Colonic mucosa (tissue), 4 donors: ENCODE data around the gene GPANK1. TPM values are rescaled to one million over a fixed set of nuclear protein-coding genes. Genes with fewer than 3 reads are reported as not detected.

Experiments used
- DNase-seq: peaks from one replicate; pipeline ENCODE4 v3.0.0-alpha.2; 2020
- H3K27ac ChIP-seq: fragments of 200-600 bp; one replicate; pipeline ENCODE4 v1.8.0; 2021
- H3K27me3 ChIP-seq: fragments of 200-600 bp; one replicate; pipeline ENCODE4 v1.8.0; 2021
- H3K36me3 ChIP-seq: fragments of 200-600 bp; one replicate; pipeline ENCODE4 v1.8.0; 2021
- H3K4me1 ChIP-seq: fragments of 200-600 bp; one replicate; pipeline ENCODE4 v1.8.0; 2021; ENCODE audit warnings: mild to moderate bottlenecking
- H3K4me3 ChIP-seq: fragments of 200-600 bp; one replicate; pipeline ENCODE4 v1.8.0; 2021
- H3K9ac ChIP-seq, 2 donors: one replicate each; pipeline ENCODE4 v1.7.0; 2013; ENCODE audit warnings: control low read depth in 2 of 2, low read depth in 2 of 2, low read length in 2 of 2
- H3K9me3 ChIP-seq: fragments of 200-600 bp; one replicate; pipeline ENCODE4 v1.8.0; 2021
- CTCF ChIP-seq: fragments of 200-600 bp; IDR thresholded peaks from one replicate; pipeline ENCODE4 v1.8.0; 2022; ENCODE audit warnings: antibody characterized with exemption, mild to moderate bottlenecking
- intact Hi-C: fragments of 100-400 bp; cut with DNase I; formaldehyde crosslinking; loops from one replicate; pipeline ENCODE4 v1.14.1; 2022
- total RNA-seq, 2 donors: library from RNA; stranded (reverse); fragmentation: NEBNext Ultra II Directional in 1 of 2; extraction: Animal tissue kit (Norgen Biotek cat#: 25700) in 1 of 2; gene quantifications; one replicate each; pipeline ENCODE4 v1.2.1, GENCODE V29; 2021
- donor health status: healthy.
- donor health status: DM: no; HTN: no; CAD: no.
- donor health status: DM: no; HTN: no; CAD: no.

Gene GPANK1
- total RNA-seq, 2 donors from 2014 or later: 11.0 to 14.9 TPM

GRCh38 chr6:31640612-31641011, 24.2 kb downstream of the GPANK1 start:
- no peak for DNase-seq
- Histone ChIP-seq H3K4me1 (no peaks in the 10 kb centered on the region), H3K4me3 (no peak overlapping the region), H3K9ac (no peak overlapping the region), H3K27ac (no peak overlapping the region), H3K36me3 (peaks cover 33% of the 10 kb centered on the region), H3K27me3 (no peaks in the 10 kb centered on the region), H3K9me3 (no peaks in the 10 kb centered on the region)
- no peak for TF ChIP-seq CTCF
- intact Hi-C loops: no loop called here

- TF ChIP-seq CTCF: no peak
- H3K27ac ChIP-seq: no peak overlapping the region
- peaks cover 33% of the 10 kb centered on the region for H3K36me3 ChIP-seq
- no peaks in the 10 kb centered on the region for H3K4me1 ChIP-seq
- no peak overlapping the region for H3K4me3 ChIP-seq
- no peaks in the 10 kb centered on the region for H3K9me3 ChIP-seq
- H3K27me3 ChIP-seq: no peaks in the 10 kb centered on the region
- DNase-seq: no peak
- no peak overlapping the region for H3K9ac ChIP-seq
- intact Hi-C loops: no loop called here
Measured at GRCh38 chr6:31639449-31639861, 25.3 kb downstream of the GPANK1 start.

DNA sequence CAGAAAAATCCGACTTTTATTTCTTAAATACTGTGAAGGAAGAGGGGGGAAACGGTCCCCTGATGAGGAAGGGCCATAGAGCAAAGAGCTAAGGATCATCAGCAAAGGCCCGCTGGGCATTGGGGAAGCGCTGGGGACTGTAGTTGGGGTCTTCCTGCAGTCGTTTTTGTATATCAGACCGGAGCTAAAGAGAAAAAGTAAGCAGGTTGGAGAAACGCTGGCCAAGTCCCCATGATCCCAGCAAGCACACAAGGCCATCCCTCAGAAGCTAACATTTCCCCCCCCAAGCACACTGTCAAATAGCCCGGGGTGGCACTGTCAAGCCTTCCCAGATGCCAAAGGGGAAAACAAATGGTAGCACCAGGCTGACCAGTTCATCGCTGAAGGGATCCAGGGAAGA, 25.8 kb downstream of the GPANK1 start:
- TF ChIP-seq CTCF: no peak
- peaks cover 33% of the 10 kb centered on the region for H3K36me3 ChIP-seq
- intact Hi-C loops: no loop called here

DNA sequence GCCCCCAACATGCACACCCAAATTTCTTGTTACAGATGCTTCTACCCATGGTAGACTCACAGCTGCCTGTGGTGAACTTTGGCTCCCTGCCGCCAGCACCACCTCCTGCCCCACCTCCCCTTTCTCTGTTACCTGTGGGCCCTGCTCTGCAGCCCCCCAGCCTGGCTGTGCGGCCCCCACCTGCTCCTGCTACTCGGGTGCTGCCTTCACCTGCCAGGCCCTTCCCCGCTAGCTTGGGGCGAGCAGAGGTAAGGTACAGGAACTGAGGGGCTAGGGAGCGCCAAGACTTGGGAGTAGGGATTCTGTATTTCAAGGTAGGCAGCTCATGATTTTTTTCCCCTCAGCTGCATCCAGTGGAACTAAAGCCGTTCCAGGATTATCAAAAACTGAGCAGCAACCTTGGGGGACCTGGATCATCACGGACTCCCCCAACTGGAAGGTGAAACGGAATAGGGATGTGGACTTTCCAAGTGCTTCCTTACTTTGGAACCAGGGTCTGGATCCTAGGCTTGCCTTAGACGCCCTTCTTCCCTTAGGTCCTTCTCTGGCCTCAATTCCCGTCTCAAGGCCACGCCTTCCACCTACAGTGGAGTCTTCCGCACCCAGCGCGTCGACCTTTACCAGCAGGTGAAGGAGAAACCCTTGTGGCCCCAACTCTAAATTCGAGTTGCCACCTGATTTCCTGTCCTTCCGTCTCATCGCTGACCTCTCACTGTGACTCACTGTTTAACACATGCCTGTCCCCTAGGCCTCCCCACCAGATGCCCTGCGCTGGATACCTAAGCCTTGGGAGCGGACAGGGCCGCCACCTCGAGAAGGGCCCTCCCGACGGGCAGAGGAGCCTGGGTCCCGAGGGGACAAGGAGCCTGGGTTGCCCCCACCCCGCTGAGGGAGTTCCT, 27.9 kb downstream of the GPANK1 start:
- no peak overlapping the region for H3K9ac ChIP-seq
- intact Hi-C loops: no loop called here
- H3K27me3 ChIP-seq: no peaks in the 10 kb centered on the region
- H3K27ac ChIP-seq: no peak overlapping the region
- H3K9me3 ChIP-seq: no peaks in the 10 kb centered on the region
- H3K36me3 ChIP-seq: peaks cover 24% of the 10 kb centered on the region
- DNase-seq: no peak
- H3K4me1 ChIP-seq: no peaks in the 10 kb centered on the region
- TF ChIP-seq CTCF: no peak
- H3K4me3 ChIP-seq: no peak overlapping the region

More for the DNA sequence above, 25.8 kb downstream of the GPANK1 start:
- Histone ChIP-seq H3K9ac (no peak overlapping the region), H3K4me3 (no peak overlapping the region), H3K27me3 (no peaks in the 10 kb centered on the region), H3K27ac (no peak overlapping the region), H3K9me3 (no peaks in the 10 kb centered on the region), H3K4me1 (no peaks in the 10 kb centered on the region)
- no peak for DNase-seq

GRCh38 chr6:31634969-31635575, 29.7 kb downstream of the GPANK1 start:
- no peak overlapping the region for H3K9ac ChIP-seq
- H3K4me1 ChIP-seq: no peaks in the 10 kb centered on the region
- no peaks in the 10 kb centered on the region for H3K27me3 ChIP-seq
- no peak for DNase-seq
- H3K4me3 ChIP-seq: no peak overlapping the region
- no peaks in the 10 kb centered on the region for H3K9me3 ChIP-seq
- no peak overlapping the region for H3K27ac ChIP-seq
- intact Hi-C loops: no loop called here
- peaks cover 33% of the 10 kb centered on the region for H3K36me3 ChIP-seq
- no peak for TF ChIP-seq CTCF
